Measurements from ENCODE around the gene HOXD11.

HOXD11 gene

DNA sequence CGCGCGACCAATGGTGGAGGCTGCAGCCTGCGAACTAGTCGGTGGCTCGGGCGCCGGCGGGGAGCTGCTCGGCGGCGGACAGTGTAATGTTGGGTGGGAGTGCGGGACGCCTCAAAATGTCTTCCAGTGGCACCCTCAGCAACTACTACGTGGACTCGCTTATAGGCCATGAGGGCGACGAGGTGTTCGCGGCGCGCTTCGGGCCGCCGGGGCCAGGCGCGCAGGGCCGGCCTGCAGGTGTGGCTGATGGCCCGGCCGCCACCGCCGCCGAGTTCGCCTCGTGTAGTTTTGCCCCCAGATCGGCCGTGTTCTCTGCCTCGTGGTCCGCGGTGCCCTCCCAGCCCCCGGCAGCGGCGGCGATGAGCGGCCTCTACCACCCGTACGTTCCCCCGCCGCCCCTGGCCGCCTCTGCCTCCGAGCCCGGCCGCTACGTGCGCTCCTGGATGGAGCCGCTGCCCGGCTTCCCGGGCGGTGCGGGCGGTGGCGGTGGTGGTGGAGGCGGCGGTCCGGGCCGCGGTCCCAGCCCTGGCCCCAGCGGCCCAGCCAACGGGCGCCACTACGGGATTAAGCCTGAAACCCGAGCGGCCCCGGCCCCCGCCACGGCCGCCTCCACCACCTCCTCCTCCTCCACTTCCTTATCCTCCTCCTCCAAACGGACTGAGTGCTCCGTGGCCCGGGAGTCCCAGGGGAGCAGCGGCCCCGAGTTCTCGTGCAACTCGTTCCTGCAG lies 15.8 kb downstream of the HOXD11 start, which contains the start of gene HOXD9:
HOXD9 (plus strand) TSS at position 37 of the 728 bp plus-strand sequence; CDS start at position 87, 50 bp downstream.
- peak; percentile 50 for DNase-seq

GRCh38 chr2:176123411-176124109 lies 16.5 kb downstream of the HOXD11 start:
- no peak for DNase-seq

DNA sequence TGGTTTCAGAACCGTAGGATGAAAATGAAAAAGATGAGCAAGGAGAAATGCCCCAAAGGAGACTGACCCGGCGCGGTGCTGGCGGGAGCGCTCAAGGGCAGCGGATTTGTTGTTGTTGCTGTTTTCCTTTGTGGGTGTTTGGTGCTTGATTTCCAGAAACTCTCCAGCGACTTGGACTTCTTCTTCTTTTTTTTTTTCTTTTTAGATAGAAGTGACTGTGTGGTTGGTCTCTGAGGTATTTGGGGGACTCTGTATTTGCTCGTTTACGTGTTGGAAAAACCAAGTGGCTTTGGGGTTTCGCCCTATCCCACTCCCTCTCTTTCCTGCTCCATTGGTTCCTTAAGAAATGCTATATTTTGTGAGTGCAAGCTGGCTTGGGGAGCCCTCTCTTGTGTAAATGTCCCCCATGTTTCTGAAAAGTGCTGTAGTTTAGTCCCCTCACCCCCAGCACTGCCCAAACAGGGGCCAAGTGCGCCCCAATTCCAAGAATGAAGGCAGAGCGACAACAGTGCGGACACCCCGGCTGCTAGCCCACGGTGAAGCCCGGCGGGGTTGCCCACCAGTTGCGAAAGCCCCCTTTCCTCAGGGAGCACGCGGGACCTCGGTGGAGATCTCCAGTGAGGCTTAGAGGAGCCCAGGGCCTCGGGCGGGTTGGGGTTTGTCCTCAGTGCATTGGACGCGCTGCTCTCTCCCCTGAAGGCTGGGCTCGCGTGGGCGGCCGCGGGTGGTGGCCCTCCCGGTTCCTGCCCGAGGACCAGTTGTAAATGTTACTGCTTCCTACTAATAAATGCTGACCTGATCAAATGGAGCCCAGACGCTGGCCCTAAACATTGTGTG lies 17.2 kb downstream of the HOXD11 start:
- no peak for DNase-seq

- no peak for DNase-seq
These were observed 18.1 kb downstream of the HOXD11 start for GRCh38 chr2:176124947-176125771.

- no peak for DNase-seq
These were observed 18.6 kb downstream of the HOXD11 start for GRCh38 chr2:176125772-176126054.

DNA sequence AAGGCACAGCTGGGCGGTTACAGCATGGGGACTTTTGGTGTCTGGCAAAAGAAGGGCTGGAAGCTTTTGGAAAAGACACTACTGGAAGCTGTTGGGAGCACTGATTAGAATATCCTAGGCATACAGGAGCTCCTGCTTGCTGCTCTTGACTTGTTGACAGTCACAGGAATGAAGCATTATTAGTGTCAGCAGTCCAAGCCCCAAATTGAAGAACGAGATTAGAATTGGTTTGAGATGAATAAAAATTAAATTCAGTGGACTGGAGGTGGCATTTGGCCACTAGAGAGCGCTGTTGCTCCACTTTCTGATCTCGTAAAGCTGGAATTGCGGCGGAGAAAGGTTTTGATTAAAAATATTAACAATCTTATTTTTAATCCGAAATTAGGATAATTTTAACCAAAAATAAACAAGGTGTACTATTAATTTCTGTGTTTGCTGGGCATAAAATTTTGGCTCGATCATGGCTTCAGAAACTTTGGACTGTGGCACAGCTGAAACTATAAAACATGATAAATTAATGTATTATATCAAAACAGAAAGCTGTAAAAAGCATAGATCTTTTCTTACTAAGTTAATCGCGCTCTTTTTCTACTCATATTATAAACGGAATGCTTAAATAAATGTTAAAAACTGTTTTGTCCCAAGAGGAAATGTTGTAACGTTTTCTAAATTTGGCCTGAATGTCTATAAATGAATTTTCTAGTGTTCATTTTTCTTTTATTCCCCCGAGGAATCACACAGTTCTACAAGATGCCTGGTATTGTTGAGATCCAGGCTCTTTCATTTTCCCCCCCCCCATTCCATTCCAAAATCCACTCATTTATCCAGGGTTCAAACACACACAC lies 20.1 kb downstream of the HOXD11 start:
- DNase-seq, result peak; percentile 83

GRCh38 chr2:176127774-176128072 lies 20.6 kb downstream of the HOXD11 start:
- no peak for DNase-seq

DNA sequence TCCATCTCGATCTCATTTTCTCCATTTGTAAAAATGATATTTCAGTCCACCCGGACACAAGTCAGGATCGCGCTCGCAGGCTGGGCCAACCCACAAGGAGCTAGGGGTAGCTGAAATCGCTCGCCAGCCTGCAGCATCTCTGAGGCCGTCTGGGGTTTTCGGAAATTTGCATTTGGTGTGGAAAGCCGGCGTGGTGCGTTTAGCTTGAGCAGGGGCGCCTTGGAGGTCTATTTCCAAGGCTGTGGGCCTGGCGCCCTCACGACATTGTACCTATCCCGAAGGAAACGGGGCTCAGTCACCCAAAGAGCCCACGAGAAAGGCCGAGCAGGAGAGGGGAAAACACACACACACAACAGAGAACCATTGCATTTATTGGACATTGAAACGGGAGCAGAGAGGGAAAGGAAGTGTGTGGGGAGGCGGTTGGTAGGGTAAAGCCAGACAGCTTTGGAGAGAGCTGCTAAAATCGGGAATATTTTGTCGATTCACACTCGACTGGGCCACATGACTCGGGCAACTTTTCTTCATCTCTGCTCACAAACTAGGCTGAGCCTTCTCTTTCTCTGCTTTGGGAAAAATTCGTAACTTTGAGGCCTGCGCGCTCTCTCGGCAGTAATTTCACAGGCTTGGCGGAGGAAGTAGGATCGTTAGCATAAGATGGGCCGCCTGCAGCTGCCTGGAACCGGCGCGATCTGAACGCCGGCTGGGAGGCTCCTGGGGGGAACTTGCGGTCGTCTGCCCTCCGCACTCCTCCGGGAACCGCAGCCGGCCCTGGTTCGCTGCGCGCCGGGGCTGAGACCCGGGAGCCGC lies 21.3 kb downstream of the HOXD11 start:
- DNase-seq, result no peak

DNA sequence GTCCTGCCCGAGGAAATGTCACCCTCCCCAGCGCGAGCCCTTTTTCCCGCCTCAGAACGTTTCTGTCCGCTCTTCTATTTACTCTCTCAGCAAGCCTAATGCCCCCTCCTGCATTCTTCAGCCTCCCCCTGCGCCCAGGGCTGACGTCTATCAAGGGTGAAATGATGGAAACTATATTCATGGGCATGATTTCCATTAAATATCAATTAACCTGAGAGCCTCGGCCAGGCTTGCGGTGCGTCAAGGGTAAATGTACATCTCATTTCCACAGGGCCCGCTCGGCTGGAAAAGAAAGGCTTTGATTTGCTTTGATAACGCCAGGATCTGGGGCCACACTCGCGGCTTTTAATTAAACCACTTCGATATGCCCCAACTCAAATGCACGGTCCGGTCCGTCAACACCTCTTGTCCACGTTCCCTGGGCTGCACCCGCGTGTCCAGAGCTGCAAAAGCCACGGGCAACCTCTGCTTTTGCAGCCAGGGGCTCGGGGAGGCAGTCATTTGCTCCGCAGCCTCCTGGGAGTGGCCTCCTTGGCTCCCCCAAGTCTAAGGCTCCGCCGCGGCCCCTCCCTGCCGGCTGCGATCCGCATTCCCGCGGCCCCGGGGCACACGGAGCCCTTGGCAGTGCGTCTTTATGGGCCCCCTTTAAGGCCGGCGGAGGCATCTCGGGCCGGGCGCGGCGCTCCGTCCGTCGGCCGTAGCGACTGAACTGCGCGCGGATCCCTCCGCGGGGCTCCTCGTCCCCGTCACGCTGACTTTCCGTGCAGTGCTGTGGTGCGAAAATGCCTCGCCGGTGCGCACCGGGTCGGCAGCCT lies 22.1 kb downstream of the HOXD11 start, which contains the start of gene HOXD8:
HOXD8 (plus strand) TSS at position 724 of the 815 bp plus-strand sequence. CDS start 662 bp downstream, outside the sequence.
- DNase-seq, result peak; percentile 46

DNA sequence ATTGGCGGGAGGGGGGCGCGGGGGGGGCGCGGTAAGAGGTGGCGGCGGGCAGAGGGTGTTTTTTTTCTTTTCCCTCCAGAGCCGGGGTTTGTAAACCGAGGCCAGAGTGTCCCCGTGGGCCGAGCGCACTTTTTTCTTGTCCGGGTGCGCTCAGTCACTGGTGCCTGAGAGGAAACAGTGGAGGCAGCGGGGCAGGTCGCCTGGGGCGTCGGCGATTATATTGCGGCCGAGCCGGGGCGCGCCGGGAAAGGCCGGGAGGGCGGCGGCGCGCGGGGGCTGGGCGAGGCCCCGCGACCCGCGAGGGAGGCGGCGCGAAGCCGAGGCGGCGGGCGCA lies 22.7 kb downstream of the HOXD11 start:
- DNase-seq, result no peak

DNA sequence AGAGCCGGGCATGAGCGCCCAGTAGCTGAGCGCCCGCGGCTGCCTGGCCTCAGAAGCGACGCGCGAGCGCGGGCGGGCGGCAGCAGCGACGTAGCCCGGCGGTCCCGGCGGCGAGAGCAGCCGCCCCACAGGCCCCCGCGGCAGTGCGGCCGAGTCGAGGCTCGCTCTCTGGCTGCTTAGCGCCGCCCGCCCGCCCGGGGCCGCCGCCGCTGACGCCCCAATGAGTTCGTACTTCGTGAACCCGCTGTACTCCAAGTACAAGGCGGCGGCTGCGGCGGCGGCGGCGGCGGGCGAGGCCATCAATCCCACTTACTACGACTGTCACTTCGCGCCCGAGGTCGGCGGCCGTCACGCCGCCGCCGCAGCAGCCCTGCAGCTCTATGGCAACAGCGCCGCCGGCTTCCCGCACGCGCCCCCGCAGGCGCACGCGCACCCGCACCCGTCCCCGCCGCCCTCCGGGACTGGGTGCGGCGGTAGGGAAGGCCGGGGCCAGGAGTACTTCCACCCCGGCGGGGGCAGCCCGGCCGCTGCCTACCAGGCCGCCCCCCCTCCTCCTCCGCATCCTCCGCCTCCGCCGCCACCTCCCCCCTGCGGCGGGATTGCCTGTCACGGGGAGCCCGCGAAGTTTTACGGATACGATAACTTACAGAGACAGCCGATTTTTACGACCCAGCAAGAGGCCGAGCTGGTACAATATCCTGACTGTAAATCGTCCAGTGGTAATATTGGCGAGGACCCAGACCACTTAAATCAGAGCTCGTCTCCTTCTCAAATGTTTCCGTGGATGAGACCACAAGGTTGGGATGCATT lies 23.3 kb downstream of the HOXD11 start:
- DNase-seq, result peak; percentile 53

DNA sequence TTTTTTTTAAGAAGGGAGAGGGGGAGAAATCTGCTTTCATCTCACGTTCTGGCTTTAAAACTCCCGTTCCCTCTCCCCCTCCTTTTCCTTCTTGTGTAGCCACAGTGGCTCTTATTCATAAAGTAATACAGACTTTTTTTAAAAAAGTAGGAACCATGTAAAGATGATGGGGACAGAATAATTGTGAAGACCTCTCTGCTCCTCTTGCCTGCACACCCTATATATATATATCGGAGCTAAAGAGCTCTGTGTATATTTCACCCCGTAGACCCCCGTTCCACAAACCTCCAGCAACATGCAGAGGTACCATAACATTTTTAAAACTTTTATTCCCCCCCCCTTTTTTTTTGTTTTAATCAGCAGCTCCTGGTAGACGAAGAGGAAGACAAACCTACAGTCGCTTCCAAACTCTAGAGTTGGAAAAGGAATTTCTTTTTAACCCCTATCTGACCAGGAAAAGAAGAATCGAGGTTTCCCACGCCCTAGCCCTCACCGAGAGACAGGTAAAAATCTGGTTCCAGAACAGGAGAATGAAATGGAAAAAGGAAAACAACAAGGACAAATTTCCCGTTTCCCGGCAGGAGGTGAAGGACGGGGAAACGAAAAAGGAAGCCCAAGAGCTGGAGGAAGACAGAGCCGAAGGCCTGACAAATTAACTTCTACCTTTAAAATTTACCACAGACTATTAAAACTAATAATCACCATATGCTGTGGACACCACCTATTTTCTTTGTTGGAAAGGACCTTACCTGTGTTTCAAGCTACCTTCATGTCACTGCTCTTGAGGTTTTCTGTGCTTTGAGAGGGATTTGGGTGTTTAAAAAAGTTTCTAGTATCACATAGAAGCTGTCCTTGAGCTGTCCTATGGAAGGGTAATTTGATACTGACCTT lies 24.1 kb downstream of the HOXD11 start:
- no peak for DNase-seq

DNA sequence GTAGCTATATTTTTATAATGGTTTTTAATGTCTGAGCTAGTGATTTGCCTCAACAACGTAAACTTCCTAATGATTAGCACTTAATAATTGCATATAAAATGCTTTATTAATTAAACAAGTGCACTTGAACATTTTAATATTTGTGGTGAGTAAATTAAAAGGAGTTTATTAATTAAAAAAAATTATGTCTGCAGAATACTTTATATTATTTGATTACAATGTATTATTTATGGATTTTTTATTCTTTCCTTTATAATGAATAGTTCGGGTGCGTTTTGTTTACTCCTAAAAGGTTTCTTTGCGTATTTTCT lies 24.7 kb downstream of the HOXD11 start:
- no peak for DNase-seq

- DNase-seq, result no peak
These were observed 25.4 kb downstream of the HOXD11 start for GRCh38 chr2:176132205-176133171.

DNA sequence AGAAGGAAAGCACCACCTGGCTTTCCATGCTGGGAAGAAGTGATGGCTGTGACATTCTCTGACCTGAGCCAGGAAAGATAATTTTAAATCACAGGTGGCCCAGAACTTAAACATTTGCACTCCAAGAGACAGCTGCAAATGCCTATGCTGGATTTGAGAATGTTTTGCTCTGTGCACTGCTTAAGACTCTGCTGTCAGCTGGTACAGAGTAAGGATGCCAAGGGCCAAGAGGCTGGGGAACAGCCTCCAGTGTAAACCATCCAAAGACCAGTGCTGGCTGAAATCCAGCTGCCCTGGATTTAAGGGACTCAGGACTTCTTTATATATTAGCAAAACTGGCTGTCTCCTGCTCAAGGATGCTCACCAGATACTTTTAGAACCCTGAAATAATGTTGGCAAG lies 26.3 kb downstream of the HOXD11 start:
- DNase-seq, result no peak

- DNase-seq, result no peak
These were observed 27.0 kb downstream of the HOXD11 start for GRCh38 chr2:176134035-176134434.

DNA sequence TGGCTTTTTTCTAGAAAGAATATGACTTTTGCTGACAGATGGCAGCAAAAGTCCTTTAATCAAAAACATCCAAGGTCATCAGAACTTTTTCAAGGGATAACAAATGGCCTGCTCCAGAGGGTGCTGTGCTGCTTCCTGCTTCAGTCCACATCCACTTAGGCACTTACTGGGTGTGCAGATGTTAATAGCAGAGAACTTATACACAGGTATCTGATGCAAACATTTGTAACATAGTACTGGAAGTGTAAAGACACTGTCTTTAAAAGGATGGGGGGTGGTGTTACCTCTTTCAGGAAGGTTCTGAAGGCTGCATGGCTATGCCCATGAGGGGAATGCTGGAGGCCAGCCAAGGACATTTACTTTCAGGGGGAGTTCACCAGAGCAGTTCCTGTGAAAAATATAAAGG lies 28.0 kb downstream of the HOXD11 start:
- DNase-seq, result no peak
